Central memory CD8-positive, alpha-beta T cell (primary cell): ENCODE data around the gene PRDM1.
A peak's percentile ranks its signal among the peaks of the same experiment; 100 is the strongest.

Source experiments
- ATAC-seq: fragments of 150-1000 bp; cut with Tn5 transposase; replicated peaks from 2 replicates; pipeline ENCODE4 v1.10.0; 2022; ENCODE audit warnings: mild to moderate bottlenecking, moderate FRiP score, moderate number of reproducible peaks; ENCODE audit not compliant: poor library complexity, severe bottlenecking; ENCODE audit errors: extremely low read depth
- DNase-seq, 2 donors: peaks; one replicate each; pipeline ENCODE4 v3.0.0; 2021; ENCODE audit warnings: low spot score in 2 of 2
- H3K27ac Mint-ChIP-seq: one replicate; pipeline ENCODE4 v1.8.0; 2022; ENCODE audit warnings: low read depth, mild to moderate bottlenecking, moderate library complexity, mixed read lengths
- H3K27me3 Mint-ChIP-seq: one replicate; pipeline ENCODE4 v1.8.0; 2022; ENCODE audit warnings: mixed read lengths
- H3K36me3 Mint-ChIP-seq: one replicate; pipeline ENCODE4 v1.8.0; 2022; ENCODE audit warnings: mild to moderate bottlenecking, moderate library complexity, mixed read lengths; ENCODE audit not compliant: insufficient read depth
- H3K4me1 Mint-ChIP-seq: one replicate; pipeline ENCODE4 v1.8.0; 2022; ENCODE audit warnings: mixed read lengths
- H3K4me3 Mint-ChIP-seq: one replicate; pipeline ENCODE4 v1.8.0; 2022; ENCODE audit warnings: mild to moderate bottlenecking, moderate library complexity, mixed read lengths
- H3K9me3 Mint-ChIP-seq: one replicate; pipeline ENCODE4 v1.8.0; 2022; ENCODE audit warnings: mixed read lengths

PRDM1 gene

DNA sequence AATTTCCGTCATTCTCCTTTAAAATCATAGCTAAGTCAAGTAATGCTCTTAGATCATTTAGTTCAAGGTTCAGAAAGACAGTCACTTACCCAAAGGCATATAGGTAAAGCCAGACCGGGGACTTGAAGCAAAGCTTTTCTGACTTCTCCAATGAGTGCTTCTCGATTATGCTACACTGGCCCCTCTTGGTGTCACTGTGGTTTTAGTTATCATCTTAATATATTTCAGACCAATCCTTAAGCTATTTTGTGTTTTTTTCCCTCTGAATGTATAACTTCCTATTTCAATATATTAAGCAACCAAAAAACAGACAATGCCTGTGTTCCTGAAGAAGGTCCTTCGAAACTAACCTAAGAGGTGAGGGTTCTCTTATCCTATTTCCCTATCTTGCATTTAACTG, 3.9 kb downstream of the PRDM1 start:
- peak overlapping the region; percentile 61 for H3K4me3 Mint-ChIP-seq
- H3K36me3 Mint-ChIP-seq, result peaks cover 14% of the 10 kb centered on the region
- H3K4me1 Mint-ChIP-seq, result peaks cover 76% of the 10 kb centered on the region
- ATAC-seq, result no peak
- H3K9me3 Mint-ChIP-seq, result no peaks in the 10 kb centered on the region
- DNase-seq, result no peak
- H3K27ac Mint-ChIP-seq, result peak overlapping the region; percentile 30
- H3K27me3 Mint-ChIP-seq, result no peaks in the 10 kb centered on the region

DNA sequence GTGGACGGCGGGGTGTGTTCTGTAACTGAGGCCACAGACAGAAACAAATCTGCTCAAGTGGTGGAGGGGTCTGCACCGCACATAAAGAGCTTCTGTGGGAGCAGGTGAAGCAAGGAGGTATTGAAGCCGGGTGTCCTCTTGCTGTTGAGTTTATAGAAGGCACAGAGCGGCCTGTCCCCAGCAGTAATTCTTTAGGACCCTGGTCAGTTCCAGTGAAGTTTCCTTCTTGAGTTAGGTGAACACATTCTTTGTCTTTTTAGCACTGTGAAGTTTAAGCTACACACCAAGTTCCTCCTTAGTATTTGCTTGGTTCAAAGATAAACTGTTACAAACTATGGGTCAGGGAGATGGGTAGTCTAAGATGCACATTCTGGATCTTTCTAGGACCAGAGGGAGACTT, 6.1 kb downstream of the PRDM1 start:
- Mint-ChIP-seq H3K4me3 (no peak overlapping the region), H3K9me3 (no peaks in the 10 kb centered on the region), H3K36me3 (peaks cover 13% of the 10 kb centered on the region), H3K27me3 (no peaks in the 10 kb centered on the region), H3K4me1 (peaks cover 74% of the 10 kb centered on the region), H3K27ac (no peak overlapping the region)
- ATAC-seq (no peak), DNase-seq (no peak)

GRCh38 chr6:106094261-106094963, 8.3 kb downstream of the PRDM1 start:
- peak overlapping the region; percentile 61 for H3K4me3 Mint-ChIP-seq
- H3K9me3 Mint-ChIP-seq, result no peaks in the 10 kb centered on the region
- DNase-seq (no peak), ATAC-seq (no peak)
- H3K27me3 Mint-ChIP-seq, result no peaks in the 10 kb centered on the region
- H3K27ac Mint-ChIP-seq, result peak overlapping the region; percentile 87
- H3K4me1 Mint-ChIP-seq, result peaks cover 66% of the 10 kb centered on the region
- peaks cover 27% of the 10 kb centered on the region for H3K36me3 Mint-ChIP-seq

- no peak for ATAC-seq
- Mint-ChIP-seq H3K36me3 (peaks cover 28% of the 10 kb centered on the region), H3K9me3 (no peaks in the 10 kb centered on the region), H3K4me1 (peaks cover 61% of the 10 kb centered on the region), H3K4me3 (no peak overlapping the region), H3K27me3 (no peaks in the 10 kb centered on the region), H3K27ac (peak overlapping the region; percentile 87)
- DNase-seq, result no peak
Measured at GRCh38 chr6:106094964-106095335, 8.8 kb downstream of the PRDM1 start.

GRCh38 chr6:106097411-106098231, 11.5 kb downstream of the PRDM1 start:
- H3K27me3 Mint-ChIP-seq, result no peaks in the 10 kb centered on the region
- DNase-seq (peak in 1 of 2 donors; percentile 62), ATAC-seq (peak; percentile 68)
- peak overlapping the region; percentile 99 for H3K4me3 Mint-ChIP-seq
- H3K27ac Mint-ChIP-seq, result peak overlapping the region; percentile 97
- H3K36me3 Mint-ChIP-seq, result peaks cover 45% of the 10 kb centered on the region
- H3K9me3 Mint-ChIP-seq, result no peaks in the 10 kb centered on the region
- H3K4me1 Mint-ChIP-seq, result peaks cover 63% of the 10 kb centered on the region

GRCh38 chr6:106098383-106099234, 12.5 kb downstream of the PRDM1 start:
- Mint-ChIP-seq H3K27me3 (no peaks in the 10 kb centered on the region), H3K4me1 (peaks cover 66% of the 10 kb centered on the region), H3K36me3 (peaks cover 50% of the 10 kb centered on the region), H3K9me3 (no peaks in the 10 kb centered on the region), H3K4me3 (peak overlapping the region; percentile 99), H3K27ac (peak overlapping the region; percentile 97)
- ATAC-seq (peak; percentile 78), DNase-seq (peak in 1 of 2 donors; percentile 74)

GRCh38 chr6:106099235-106099537, 13.1 kb downstream of the PRDM1 start:
- peak overlapping the region; percentile 97 for H3K27ac Mint-ChIP-seq
- no peaks in the 10 kb centered on the region for H3K9me3 Mint-ChIP-seq
- peaks cover 55% of the 10 kb centered on the region for H3K36me3 Mint-ChIP-seq
- no peak for DNase-seq
- H3K27me3 Mint-ChIP-seq, result no peaks in the 10 kb centered on the region
- peaks cover 64% of the 10 kb centered on the region for H3K4me1 Mint-ChIP-seq
- peak overlapping the region; percentile 99 for H3K4me3 Mint-ChIP-seq
- no peak for ATAC-seq

GRCh38 chr6:106100755-106101154, 14.6 kb downstream of the PRDM1 start:
- Mint-ChIP-seq H3K4me3 (peak overlapping the region; percentile 99), H3K27ac (peak overlapping the region; percentile 97), H3K27me3 (no peaks in the 10 kb centered on the region), H3K4me1 (peaks cover 60% of the 10 kb centered on the region), H3K36me3 (peaks cover 62% of the 10 kb centered on the region), H3K9me3 (no peaks in the 10 kb centered on the region)
- DNase-seq, result no peak
- no peak for ATAC-seq

- peaks cover 67% of the 10 kb centered on the region for H3K36me3 Mint-ChIP-seq
- peaks cover 62% of the 10 kb centered on the region for H3K4me1 Mint-ChIP-seq
- H3K9me3 Mint-ChIP-seq, result no peaks in the 10 kb centered on the region
- DNase-seq (no peak), ATAC-seq (no peak)
- H3K4me3 Mint-ChIP-seq, result peak overlapping the region; percentile 99
- no peaks in the 10 kb centered on the region for H3K27me3 Mint-ChIP-seq
- H3K27ac Mint-ChIP-seq, result peak overlapping the region; percentile 97
Measured at GRCh38 chr6:106101466-106101865, 15.3 kb downstream of the PRDM1 start.

- DNase-seq, result no peak
- H3K4me3 Mint-ChIP-seq, result peak overlapping the region; percentile 99
- H3K36me3 Mint-ChIP-seq, result peaks cover 73% of the 10 kb centered on the region
- peak overlapping the region; percentile 97 for H3K27ac Mint-ChIP-seq
- peaks cover 67% of the 10 kb centered on the region for H3K4me1 Mint-ChIP-seq
- H3K9me3 Mint-ChIP-seq, result no peaks in the 10 kb centered on the region
- ATAC-seq, result no peak
- no peaks in the 10 kb centered on the region for H3K27me3 Mint-ChIP-seq
Measured at GRCh38 chr6:106102034-106102433, 15.9 kb downstream of the PRDM1 start.

- Mint-ChIP-seq H3K4me3 (peak overlapping the region; percentile 99), H3K9me3 (no peaks in the 10 kb centered on the region), H3K36me3 (peaks cover 69% of the 10 kb centered on the region), H3K27ac (peak overlapping the region; percentile 87), H3K27me3 (no peaks in the 10 kb centered on the region), H3K4me1 (peaks cover 64% of the 10 kb centered on the region)
- ATAC-seq (no peak), DNase-seq (no peak)
Measured at GRCh38 chr6:106102967-106103727, 17.0 kb downstream of the PRDM1 start.

DNA sequence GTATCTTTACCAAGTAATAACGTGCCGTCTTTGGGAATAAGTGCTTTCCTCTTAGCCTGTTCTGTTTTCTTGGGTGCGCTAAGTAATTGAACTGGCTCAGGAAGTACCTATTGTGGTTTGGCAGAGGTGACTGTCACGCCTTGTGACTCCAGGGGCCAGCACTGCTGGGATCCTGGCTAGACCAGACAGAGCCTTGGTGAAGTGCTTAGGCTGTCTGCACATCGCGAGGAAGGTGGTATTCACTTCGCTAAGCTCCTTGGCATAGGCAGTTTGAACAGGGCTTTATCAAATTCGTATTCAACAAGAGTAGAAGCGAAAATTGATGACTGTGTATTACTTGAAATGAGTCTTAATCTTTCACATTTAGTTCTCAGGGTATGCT, 17.6 kb downstream of the PRDM1 start:
- Mint-ChIP-seq H3K9me3 (no peaks in the 10 kb centered on the region), H3K36me3 (peaks cover 70% of the 10 kb centered on the region), H3K4me1 (peaks cover 69% of the 10 kb centered on the region), H3K27me3 (no peaks in the 10 kb centered on the region), H3K27ac (peak overlapping the region; percentile 87), H3K4me3 (peak overlapping the region; percentile 99)
- peak in 1 of 2 donors; percentile 40 for DNase-seq
- ATAC-seq, result peak; percentile 57
